Right ventricle myocardium inferior (tissue), 1 donor: Measurements from ENCODE around the gene ITGB1BP1. TPM values are rescaled to one million over a fixed set of nuclear protein-coding genes. Genes with fewer than 3 reads are reported as not detected.

ENCODE experiments used
- ATAC-seq: fragments of 200-7000 bp; cut with Tn5 transposase; one replicate; pipeline ENCODE4 v1.9.1; 2020; ENCODE audit warnings: mild to moderate bottlenecking, moderate library complexity
- DNase-seq: peaks from one replicate; pipeline ENCODE4 v3.0.0; 2021; ENCODE audit errors: missing footprints
- intact Hi-C: fragments of 100-400 bp; cut with DNase I; formaldehyde crosslinking; loops from one replicate; pipeline ENCODE4 v1.11.0; 2022
- long read RNA-seq: library from polyadenylated mRNA; unstranded; transcript quantifications from one replicate; pipeline ENCODE4 v2.0.0, GENCODE V29; 2021
- total RNA-seq: library from RNA; stranded (reverse); fragmentation: NEBNext Ultra II Directional; extraction: Animal tissue kit (Norgen Biotek cat#: 25700); gene quantifications from one replicate; pipeline ENCODE4 v1.2.1, GENCODE V29; 2021
- donor health status: DM: no; HTN: yes; CAD: no; lungs with severe emphysema.

Gene ITGB1BP1
- 93.1 TPM for total RNA-seq
- long read RNA-seq, full-length matches to known transcripts = 13 of 35 reads
- long read RNA-seq, partial matches to known transcripts = 0 of 35 reads
- long read RNA-seq, other reads (novel, unspliced or antisense) = 22 of 35 reads

- DNase-seq (peak; percentile 98), ATAC-seq (peak; percentile 97)
- intact Hi-C loops = loop anchor here (2.0 kb wide), 1 partner anchor 217 kb away; the partner anchor contains the start of gene ASAP2
Measured at GRCh38 chr2:9423100-9423921, at the start of gene ITGB1BP1, which contains the start of gene CPSF3. Gene ITGB1BP1 (minus strand): TSS chr2:9423528. CDS start chr2:9418697, 4,831 bp downstream. Gene CPSF3 (plus strand): TSS chr2:9423654. CDS start chr2:9423774, 120 bp downstream.

DNA sequence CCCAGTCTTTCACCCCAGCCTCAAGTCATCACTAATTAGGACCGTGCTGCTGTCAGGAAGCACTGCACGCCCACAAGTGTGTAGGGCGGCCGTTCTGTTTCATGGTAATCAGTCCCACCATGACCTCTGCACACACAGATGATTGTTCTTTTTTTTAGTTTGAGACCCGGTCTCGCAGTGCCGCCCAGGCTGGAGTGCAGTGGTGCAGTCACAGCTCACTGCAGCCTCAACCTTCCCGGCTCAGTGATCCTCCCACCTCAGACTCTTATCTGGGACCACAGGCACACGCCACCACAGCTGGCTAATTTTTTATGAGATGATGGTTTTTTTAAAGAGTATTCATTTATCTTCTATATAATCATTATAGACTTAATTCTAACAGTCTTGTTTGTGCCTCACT, 49.2 kb upstream of the ITGB1BP1 start:
- ATAC-seq (no peak), DNase-seq (no peak)
- intact Hi-C loops = loop anchor here (10.0 kb wide), 1 partner anchor 292 kb away; no protein-coding TSS in a partner anchor

DNA sequence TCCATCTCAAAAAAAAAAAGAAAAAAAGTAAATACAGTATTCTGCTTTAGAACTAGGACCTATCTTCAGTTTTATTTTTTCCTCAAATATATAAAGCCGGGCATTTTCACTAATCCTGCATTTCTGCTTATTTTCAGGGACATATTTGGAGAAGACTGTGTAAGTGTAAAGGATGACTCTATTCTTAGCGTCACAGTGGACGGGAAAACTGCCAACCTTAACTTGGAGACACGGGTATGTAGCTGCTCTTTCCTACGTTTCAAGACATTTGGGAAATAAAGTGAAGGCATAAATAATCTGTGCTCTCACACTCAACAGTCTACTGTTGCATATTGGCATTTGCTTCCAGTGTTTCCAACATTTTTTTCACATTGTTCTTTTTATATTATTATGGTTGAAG, 47.9 kb upstream of the ITGB1BP1 start:
- DNase-seq (no peak), ATAC-seq (no peak)
- intact Hi-C loops = loop anchor here (10.0 kb wide), 1 partner anchor 294 kb away; no protein-coding TSS in a partner anchor

DNA sequence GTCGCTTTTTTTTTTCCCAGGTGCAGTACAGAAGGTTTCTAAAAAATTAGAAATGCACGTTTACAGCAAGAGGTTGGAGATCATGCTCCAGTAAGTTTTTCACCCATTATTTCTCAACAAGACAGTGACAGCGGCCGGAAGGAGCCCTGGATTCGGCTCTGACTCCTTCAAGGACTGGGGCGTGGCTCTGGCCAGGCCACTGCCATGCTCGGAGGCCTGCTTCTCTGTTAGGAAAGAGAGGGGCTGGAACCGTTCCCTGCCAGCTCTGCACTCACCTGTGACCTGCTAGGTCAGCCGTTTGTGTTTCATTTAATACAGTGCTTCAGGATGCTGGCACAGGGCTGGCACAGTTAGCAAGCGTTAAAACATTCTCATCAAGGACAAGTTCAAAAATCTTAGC, 44.4 kb upstream of the ITGB1BP1 start:
- DNase-seq (no peak), ATAC-seq (no peak)
- intact Hi-C loops = no loop called here

DNA sequence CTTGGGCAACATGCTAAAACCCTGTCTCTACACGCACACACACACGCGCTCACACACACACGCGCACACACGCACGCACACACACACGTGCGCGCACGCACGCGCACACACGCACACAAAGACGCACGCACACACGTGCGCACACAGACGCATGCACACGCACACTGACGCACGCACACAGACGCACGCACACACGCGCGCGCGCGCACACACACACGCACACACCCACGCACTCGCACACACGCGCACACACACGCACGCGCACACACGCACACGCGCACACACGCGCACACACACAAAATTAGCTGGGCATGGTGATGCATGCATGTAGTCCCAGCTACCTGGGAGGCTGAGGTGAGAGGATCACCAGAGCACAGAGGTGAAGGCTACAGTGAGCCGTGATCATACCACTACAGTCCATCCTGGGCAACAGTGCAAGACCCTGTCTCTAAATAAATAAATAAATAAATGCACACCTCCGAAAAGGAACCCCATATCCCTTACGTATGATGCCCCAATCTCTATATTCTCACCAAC, 42.9 kb upstream of the ITGB1BP1 start:
- ATAC-seq = no peak
- no peak for DNase-seq

GRCh38 chr2:9465170-9465569, 41.8 kb upstream of the ITGB1BP1 start:
- intact Hi-C loops = no loop called here
- no peak for ATAC-seq

More for the DNA sequence above, 42.9 kb upstream of the ITGB1BP1 start:
- intact Hi-C loops = no loop called here

DNA sequence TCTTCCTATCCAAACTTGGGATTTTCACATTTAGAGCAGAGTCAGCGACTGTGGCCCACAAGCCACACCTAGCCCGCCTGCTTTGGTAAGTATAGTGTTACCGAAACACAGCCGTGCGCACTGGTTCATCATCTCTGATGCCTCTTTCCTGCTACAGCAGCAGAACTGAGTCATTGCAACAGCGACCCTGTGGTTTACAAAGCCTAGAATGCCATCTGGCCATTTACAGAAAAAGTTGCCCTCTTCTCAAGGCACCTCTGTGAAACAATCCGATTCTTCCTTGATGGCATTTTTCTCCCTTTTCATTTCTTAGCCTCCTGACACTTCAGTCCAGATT, 40.3 kb upstream of the ITGB1BP1 start:
- no peak for DNase-seq
- ATAC-seq = no peak
- intact Hi-C loops = no loop called here

More at GRCh38 chr2:9465170-9465569, 41.8 kb upstream of the ITGB1BP1 start:
- DNase-seq = no peak

- DNase-seq (no peak), ATAC-seq (no peak)
- intact Hi-C loops = no loop called here
Measured at GRCh38 chr2:9462886-9463697, 39.8 kb upstream of the ITGB1BP1 start.

DNA sequence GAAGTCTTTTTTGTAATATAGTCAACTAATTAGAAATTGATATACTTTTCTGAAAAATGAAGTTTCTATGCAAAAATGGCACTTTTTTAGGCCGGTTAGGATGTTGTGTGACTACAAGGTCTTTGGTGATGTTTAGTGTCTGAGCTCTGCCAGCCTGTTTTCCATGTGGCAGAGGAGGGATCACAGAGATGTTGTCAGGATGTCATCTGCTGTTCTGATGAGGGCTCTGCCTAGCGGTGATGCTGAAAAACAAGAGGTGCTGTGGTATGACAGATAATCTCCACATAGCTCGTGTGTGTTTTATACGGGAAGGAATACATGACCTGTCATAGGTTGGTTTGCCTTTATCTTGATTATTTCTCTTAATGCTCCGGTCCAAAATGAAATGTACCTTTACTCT, 39.0 kb upstream of the ITGB1BP1 start:
- DNase-seq = no peak
- ATAC-seq = no peak
- intact Hi-C loops = no loop called here

GRCh38 chr2:9461079-9461478, 37.8 kb upstream of the ITGB1BP1 start:
- no peak for ATAC-seq
- DNase-seq = no peak
- intact Hi-C loops = no loop called here

- ATAC-seq (no peak), DNase-seq (no peak)
- intact Hi-C loops = no loop called here
Measured at GRCh38 chr2:9460441-9461017, 37.2 kb upstream of the ITGB1BP1 start.

DNA sequence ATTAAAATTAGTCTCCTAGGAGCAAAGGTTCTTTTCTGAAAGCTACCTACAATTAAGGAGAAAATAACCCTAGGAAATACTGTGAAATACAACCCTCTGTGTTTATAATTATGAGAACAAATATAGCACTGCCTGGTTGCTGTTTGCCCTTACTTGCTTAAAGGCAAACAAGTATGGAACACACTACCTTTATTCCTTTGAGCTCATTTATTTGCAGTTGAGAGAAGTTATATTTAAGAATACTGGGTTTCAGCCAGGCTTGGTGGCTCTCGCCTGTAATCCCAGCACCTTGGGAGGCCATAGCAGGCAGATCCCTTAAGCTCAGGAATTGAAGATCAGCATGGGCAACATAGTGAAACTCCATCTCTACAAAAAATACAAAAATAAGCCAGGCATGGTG, 27.9 kb upstream of the ITGB1BP1 start:
- intact Hi-C loops = no loop called here
- DNase-seq (no peak), ATAC-seq (no peak)

- ATAC-seq (no peak), DNase-seq (no peak)
- intact Hi-C loops = no loop called here
Measured at GRCh38 chr2:9445089-9445488, 21.8 kb upstream of the ITGB1BP1 start.

- ATAC-seq (no peak), DNase-seq (no peak)
- intact Hi-C loops = no loop called here
Measured at GRCh38 chr2:9443526-9443925, 20.2 kb upstream of the ITGB1BP1 start.

DNA sequence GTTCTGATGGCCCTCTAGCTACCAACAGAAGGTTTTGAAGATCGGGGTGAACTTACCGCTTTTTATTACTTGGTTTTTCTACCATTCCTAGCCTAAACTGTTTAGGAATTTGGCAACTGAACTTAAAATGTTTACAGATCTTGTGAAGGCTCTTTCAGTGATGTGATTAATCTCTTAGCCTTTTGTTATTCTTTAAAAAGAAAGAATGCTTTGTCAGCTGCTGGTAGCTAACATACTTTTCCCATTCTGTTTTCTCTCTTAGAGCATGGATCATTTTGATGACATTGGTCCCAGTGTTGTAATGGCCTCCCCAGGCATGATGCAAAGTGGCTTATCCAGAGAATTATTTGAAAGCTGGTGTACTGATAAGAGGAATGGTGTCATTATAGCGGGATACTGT, 18.2 kb upstream of the ITGB1BP1 start:
- DNase-seq (no peak), ATAC-seq (no peak)
- intact Hi-C loops = no loop called here

- ATAC-seq = no peak
- no peak for DNase-seq
- intact Hi-C loops = no loop called here
Measured at GRCh38 chr2:9440058-9440727, 16.9 kb upstream of the ITGB1BP1 start.

DNA sequence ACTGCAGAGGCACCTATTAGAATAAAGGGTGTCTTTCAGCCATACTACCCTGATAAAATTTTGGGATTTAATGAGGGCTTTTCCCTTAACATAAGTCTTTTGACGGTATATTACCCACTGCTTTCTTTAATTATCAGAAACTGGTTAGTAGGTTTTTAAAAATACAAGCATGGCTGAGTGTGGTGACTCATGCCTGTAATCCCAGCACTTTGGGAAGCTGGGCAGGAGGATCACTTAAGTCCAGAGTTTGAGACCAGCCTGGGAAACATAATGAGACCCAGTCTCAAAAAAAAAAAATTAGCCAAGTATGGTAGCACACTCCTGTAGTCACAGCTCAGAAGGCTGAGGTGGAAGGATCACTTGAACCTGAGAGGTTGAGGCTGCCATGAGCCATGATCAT, 16.2 kb upstream of the ITGB1BP1 start:
- intact Hi-C loops = no loop called here
- ATAC-seq = no peak

DNA sequence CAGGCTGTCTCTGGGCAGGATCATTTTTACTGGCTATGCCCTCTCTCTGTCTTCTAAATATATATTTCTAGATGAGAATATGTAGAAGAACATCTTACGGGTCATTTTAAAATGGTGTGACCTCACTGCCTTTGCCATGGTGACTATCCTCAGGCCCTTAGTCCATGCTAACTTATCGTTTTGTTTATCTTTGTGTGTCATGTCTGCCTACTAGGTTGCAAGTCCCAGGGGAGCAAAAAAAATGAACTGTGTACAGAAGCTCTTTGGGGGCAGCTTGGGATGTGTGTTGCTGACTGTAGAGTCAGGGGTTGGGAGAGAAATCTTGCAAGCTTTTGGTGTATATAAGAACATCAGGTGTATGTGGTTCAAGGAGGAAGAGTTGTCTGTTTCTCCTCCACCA, 11.2 kb upstream of the ITGB1BP1 start:
- DNase-seq = no peak
- intact Hi-C loops = no loop called here

More for the DNA sequence above, 16.2 kb upstream of the ITGB1BP1 start:
- DNase-seq = no peak

More for the DNA sequence above, 11.2 kb upstream of the ITGB1BP1 start:
- ATAC-seq = no peak
